Measurements from ENCODE around the gene NHEJ1.

Gene NHEJ1

GRCh38 chr2:219056896-219057708, 103.5 kb downstream of the NHEJ1 start:
- DNase-seq, result no peak

GRCh38 chr2:219056176-219056895, 104.3 kb downstream of the NHEJ1 start:
- no peak for DNase-seq

GRCh38 chr2:219054956-219055903, 105.4 kb downstream of the NHEJ1 start:
- no peak for DNase-seq

DNA sequence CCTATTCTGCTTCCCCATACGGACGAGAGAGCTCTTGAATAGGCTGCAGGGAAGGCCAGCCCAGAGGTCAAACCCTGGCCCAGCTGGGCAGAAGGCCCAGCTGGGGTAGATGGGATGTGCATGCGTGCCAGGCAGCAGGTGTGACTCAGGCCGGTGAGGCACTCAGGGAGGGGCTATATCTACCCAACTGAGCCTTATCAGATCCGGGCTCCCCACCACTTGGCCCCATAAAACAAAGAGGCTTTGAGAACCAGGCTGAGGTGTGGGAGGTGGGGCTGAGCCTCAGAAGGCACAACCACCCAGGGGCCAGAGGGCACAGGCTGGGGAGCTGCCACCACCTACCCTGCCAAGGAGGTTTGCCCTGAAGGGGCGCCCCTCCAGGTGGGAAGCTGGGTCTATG, 111.3 kb downstream of the NHEJ1 start:
- no peak for DNase-seq

GRCh38 chr2:219045937-219046550, 114.6 kb downstream of the NHEJ1 start:
- no peak for DNase-seq

- no peak for DNase-seq
Observed at GRCh38 chr2:219042750-219043149, 117.9 kb downstream of the NHEJ1 start.

GRCh38 chr2:219042157-219042556, 118.5 kb downstream of the NHEJ1 start:
- DNase-seq, result no peak

- DNase-seq, result no peak
Observed at GRCh38 chr2:219041252-219041651, 119.4 kb downstream of the NHEJ1 start, which contains the start of gene CFAP65. Gene CFAP65 (minus strand): TSS chr2:219041516. CDS start chr2:219039048, 2,468 bp downstream.

DNA sequence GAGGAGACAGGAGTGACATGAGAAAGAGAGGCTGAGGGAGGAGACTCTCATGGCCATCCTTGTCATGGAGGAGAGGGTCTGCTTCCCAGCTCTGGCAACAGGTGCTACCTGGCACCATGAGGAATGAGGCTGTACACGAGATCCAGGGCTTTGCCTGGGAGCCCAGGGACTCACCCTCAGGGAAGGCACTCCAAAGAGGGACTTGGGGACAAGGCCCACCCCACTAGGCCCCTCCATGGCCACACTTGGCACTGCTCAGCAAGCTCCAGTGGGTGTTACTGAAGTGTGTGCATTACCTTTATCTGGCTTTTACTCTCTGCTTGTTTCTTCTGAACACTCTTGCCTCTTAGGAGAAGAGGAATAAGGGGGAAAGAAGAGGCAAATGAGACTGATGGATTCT, 122.0 kb downstream of the NHEJ1 start:
- DNase-seq, result no peak

- DNase-seq, result no peak
Observed at GRCh38 chr2:219037783-219038499, 122.7 kb downstream of the NHEJ1 start.

DNA sequence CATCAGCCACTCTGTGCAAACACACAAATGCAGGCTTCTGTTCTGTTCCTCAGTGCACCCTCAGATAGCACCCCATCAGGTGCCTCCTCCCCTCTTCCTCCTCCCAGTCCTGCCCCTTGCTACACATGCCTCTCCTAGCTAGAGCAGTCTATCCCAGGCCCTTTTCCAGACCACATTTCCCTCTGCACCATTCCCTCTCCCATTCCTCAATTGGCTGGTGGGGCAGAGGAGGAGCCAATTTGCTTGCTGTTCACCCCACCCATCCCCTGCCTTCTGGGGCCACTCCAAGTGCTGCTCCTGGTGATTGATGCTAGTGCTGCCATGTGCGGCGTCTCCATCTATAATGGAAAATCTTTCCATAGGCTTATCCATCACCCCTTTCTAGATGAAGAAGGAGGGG, 124.7 kb downstream of the NHEJ1 start:
- DNase-seq, result no peak

GRCh38 chr2:219034823-219035222, 125.8 kb downstream of the NHEJ1 start:
- no peak for DNase-seq

- no peak for DNase-seq
Observed at GRCh38 chr2:219032051-219032745, 128.4 kb downstream of the NHEJ1 start.

GRCh38 chr2:219031005-219031738, 129.4 kb downstream of the NHEJ1 start:
- no peak for DNase-seq

GRCh38 chr2:219030177-219030940, 130.3 kb downstream of the NHEJ1 start:
- DNase-seq, result no peak

GRCh38 chr2:219029829-219030165, 130.8 kb downstream of the NHEJ1 start:
- DNase-seq, result peak; percentile 80

DNA sequence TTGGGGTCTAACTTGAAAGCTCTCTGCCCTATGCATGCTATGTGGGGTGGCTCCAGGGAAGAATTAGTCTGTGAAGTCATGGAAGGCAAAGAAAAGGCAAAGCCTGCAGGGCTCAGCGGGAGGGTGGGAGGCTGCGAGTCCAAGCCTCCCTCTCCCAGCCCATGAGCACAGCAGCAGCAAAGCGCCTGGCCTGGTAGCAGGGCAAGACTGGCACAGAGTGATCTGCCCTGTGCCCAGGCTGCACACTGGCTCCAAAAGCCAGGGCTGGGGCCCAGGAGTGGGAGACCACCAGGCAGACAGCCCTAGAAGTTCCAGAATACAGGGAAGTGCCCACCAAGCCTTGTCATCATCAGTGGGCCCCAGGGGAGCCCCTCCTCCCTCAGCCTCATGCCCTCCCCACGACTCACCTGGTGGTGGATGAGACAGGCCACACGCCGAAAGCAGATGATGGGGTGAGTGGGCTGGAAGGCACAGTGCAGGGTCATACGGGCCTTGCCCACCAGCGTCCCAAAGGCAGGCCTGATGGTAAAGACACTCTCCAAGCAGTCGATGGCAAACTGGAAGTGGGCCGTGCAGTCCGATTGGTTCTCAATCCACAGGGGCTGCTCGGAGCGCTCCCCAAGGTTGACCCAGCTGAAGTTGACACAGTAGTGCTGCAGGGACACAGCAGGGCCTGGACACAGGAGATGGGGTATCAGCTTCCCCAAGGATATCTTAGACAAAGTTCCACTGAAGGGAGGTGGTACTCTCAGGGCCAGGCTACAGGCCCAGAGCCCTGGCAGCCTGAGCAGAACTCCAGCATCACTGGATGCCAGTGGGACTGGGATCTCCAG, 131.4 kb downstream of the NHEJ1 start:
- no peak for DNase-seq

- DNase-seq, result no peak
Observed at GRCh38 chr2:219028141-219028540, 132.5 kb downstream of the NHEJ1 start.

DNA sequence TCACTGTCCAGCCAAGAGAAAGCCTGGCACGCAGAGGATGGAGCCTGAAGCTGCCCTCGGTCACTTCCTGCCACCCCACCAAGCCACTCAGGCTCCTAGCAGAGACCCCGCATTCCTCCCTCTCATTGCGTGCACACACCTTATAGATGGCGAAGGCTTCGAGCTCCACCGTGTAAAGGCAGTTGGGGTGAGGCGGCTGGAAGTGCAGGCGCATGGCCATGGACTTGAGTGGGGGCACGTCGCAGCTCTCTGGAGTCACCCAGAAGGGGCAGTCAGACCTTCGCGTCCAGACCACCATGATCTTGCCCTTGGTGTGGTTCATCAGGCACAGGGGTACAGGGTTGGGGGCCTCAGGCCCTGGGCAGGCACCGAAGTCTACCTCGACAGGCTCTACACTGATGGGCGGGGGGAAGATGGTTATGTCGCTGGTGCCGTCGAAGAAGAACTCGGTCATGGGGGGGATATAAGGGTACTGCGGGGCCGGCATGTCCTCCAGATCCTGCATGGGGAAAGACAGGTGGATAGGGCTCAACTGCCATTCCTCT, 133.0 kb downstream of the NHEJ1 start:
- no peak for DNase-seq

All from activated CD4-positive, CD25-positive, alpha-beta regulatory T cell treated with anti-CD3 and anti-CD28 coated beads, Interleukin-2, amount 50 U/mL, for 72 hours (primary cell).